ENCODE measurements around the gene GJB5.
A peak's percentile ranks its signal among the peaks of the same experiment; 100 is the strongest.

The GJB5 gene

GRCh38 chr1:34777519-34778321 lies 22.9 kb downstream of the GJB5 start:
- DNase-seq = no peak

DNA sequence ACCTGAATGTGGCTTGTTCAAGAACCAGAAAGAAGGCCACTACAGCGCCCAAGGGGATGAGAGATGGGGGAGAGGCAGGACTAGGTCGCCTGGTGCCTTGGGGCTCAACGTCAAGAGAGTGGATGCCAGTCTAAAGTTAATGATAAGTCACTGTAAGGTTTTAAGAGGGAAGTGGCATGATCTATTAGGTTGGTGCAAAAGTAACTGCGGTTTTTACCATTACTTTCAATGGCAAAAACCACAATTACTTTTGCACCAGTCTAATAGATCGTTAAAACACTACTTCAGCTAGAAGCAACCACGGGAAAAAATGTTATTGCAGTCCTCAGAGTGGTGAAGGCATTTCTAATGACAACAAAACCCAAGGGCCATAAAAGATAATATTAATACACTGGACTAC lies 23.5 kb downstream of the GJB5 start:
- no peak for DNase-seq

DNA sequence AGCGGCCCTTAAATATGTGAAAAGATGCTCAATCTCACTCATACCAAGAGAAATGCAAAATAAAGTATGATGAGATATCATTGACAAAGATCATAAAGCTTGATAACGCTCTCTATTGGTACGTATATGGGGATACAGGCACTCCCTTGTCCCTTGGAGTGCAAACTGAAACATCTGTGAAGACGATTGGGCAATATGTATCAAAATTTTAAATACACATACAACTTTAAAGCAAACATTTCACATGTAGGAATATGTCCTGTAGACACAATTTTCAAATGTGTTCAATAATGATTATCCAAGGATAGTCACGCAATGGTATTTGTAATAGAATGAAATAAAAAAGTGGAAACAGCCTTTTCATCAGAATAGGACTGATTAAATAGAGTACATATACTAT lies 24.2 kb downstream of the GJB5 start:
- DNase-seq = no peak

DNA sequence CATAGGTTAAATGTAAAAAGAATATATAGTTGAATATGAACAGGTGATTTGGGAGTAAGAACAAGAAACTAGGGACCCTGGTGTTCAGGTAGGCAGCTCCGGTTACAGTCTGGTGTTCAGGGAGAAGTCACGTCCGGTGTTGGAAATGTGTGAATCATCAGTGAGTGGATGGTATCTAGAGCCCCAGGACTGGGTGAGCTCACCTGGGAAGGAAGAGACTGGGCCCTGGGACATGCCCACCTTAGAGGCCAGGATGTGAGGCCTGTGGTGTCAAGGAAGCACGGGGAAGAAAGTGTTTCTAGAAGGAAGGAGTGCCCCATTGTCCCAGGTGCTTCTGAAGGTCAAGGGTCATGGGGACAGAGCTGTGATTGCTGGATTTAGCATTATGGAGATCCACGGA lies 24.7 kb downstream of the GJB5 start:
- no peak for DNase-seq

GRCh38 chr1:34779962-34780361 lies 25.1 kb downstream of the GJB5 start:
- DNase-seq = no peak

- DNase-seq = no peak
These were observed 25.7 kb downstream of the GJB5 start for GRCh38 chr1:34780528-34780927.

DNA sequence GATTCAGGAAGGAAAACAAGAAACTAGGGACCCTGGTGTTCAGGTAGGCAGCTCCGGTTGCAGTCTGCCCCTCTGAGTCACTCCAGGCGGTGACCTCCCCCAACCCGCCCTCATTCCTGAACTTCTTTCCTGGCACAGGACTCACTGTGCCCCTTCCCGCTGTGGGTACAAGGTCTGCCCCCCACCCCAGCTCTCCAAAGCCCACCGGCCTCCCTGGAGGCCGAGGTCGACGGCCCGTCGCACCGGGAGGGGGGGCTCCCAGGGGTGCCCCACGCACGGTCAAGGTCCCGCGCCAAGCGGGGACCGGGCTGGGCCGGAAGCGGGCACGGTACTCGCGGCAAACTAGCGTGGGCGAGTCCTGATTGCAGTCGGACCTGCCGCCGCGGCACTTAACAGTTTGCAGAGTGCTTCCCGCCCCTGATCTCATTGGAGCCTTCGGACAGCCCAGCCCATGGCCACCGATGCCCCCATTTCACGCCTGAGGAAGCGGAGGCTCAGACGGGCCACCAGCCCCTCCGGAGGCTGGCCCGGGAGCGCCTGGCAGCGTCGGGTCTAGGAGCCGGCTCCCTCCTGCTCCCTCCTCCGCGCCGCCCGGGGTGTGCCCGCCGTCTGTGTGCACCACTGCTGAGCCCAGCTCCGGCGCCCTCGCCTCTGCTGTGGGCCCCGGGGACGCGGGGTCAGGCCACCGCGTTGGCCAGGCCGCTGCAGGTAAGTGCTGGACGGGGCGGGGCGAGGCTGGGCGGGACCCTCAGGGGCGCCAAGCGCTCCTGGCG lies 26.4 kb downstream of the GJB5 start, which contains the start of gene GJB3:
TSS of gene GJB3 (plus strand) at position 144 of the 773 bp plus-strand sequence. CDS start 3,549 bp downstream, outside the sequence.
- DNase-seq = no peak

- no peak for DNase-seq
These were observed 27.1 kb downstream of the GJB5 start for GRCh38 chr1:34781844-34782391.

- DNase-seq = no peak
These were observed 29.9 kb downstream of the GJB5 start for GRCh38 chr1:34784751-34785221.

GRCh38 chr1:34785231-34785874 lies 30.5 kb downstream of the GJB5 start:
- DNase-seq = no peak

DNA sequence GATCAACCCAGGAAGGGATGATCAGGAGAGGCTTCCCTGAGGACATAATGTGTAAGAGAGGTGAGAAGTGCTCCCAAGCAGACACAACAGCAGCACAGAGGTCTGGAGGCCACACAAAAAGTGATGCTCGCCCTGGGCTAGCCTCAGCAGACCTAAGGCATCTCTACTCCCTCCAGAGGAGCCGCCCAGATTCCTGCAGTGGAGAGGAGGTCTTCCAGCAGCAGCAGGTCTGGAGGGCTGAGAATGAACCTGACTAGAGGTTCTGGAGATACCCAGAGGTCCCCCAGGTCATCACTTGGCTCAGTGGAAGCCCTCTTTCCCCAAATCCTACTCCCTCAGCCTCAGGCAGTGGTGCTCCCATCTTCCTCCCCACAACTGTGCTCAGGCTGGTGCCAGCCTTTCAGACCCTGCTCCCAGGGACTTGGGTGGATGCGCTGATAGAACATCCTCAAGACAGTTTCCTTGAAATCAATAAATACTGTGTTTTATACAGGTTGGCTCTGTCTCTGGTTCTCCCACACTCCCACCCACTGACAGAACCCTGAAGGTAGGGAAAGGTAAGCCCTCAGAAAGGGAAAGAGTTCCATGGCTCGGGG lies 31.1 kb downstream of the GJB5 start:
- no peak for DNase-seq

- peak; percentile 38 for DNase-seq
These were observed 31.9 kb downstream of the GJB5 start for GRCh38 chr1:34786521-34787325.

DNA sequence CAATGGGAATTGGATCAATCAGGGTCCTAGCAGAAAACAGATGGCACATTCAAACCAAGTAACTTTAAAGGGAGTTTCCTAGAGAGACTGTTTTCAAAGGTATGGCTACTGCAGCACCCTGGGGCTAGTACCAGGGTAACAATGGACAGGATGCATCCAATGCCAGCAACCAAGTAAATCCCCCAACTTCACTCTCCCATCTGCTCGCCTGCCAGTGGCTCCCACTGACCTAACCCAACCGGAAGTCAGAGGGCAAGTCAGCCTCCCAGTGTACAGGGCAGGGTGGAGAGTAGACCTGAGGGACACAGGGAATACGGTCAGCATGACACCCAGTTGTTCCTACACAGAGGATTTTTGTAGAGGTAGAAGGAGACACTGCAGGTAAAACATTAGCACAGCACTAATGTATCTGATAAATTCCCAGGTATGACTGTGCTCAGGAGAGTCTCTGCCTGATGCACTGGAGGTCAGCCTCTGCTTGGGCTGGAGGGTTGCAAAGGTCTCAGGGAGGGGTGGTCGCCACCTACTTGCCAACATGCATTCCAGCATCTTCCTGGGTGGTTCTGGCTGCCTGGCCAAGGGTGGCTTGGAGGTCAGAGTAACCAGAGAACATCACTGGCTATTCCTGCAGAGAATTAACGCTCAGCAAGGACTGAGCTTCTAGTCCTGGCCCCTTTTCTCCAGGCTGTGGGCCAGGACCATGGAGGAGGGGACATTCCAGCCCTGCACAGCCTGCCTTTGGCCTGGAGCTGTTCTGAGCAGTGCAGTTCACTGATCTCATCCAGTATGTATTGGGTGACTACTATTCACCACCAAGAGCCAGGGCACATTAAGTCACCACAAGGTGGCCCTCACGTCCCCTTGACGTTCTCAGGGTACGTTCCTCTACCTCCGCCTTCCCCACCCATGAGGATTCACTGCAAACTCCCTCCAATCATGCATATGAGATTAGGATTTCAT lies 32.9 kb downstream of the GJB5 start:
- DNase-seq = no peak

DNA sequence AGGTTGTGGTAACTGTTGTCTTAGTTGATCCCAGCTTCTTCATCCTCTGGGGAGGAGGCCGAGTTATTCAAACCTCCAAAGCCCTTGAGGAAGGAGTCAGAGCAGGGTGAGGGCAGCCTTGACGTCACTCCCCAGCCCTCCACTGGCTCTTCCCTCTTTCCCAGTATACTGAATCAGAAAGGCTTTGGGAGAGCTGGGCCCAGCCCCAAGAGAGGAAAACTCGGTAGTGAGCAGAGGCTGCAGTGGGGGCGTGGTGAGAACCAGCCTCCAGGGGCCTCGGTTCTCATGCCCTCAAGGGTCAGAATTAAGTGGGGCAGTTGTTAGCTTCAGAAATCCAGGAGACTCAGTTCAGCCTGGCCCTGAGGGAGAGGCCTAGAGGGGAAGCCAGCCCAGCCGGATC lies 36.1 kb downstream of the GJB5 start:
- no peak for DNase-seq

DNA sequence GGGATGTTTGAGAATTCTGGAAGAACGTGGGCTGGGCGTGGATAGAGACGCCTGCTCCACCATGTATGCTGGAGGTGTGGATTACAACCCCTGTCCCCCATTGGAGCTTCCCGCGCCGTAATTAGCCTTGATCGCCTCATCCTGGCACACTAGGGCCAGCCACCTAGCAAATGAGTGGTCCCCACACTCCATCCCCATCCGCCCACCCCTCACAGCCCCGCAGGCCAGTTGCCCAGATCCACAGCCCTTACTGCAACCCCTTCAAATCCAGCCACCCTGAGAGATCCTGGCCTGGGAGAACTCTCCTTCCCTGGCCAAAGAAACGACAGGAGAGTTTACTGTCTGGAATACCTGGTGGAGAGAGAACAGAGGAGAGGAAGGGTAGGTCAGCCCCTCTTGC lies 37.6 kb downstream of the GJB5 start:
- DNase-seq = no peak

DNA sequence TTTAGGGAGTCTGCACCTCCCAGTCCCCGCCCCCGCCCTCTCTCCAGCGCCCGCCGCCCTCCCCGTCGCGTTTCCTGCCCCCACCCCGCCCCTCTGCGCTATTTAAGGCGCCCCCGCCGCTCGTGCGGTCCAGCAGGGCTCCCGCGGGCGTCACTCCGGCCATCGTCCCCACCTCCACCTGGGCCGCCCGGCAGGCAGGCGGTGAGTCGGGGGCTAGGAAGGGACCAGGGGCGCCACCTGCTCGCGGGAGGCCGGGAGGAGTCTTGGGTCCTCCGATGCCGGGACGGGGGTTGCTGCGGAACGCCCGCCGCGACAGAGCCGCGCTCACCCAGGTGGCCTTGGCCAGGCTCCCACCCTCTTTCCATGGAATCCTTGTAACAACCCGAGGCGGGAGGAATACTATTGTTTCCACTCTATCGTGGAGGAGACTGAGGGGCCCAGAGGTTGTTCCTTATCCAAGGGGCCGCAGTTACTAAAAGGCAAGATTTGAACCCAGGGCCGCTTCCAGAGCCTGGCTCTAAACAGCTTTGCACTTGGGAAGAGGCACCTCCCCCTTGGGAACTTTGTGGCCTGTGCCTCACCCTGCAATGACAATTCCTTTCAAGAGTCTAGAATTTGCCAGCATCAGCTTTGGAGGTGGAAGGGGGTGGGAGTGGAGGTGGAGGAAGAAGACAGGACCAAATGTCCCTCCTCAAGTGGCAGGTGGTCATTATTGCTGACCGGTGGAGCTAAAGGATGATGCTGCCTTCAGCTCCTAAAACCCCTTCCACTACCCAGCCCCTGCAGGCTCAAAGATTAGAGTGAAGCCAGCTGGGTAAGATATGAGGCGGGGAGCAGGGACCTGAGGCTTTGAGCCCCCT lies 38.3 kb downstream of the GJB5 start, which contains the start of gene GJA4:
TSS of gene GJA4 (plus strand) at position 132 of the 860 bp plus-strand sequence. CDS start 1,215 bp downstream, outside the sequence.
- DNase-seq = no peak

DNA sequence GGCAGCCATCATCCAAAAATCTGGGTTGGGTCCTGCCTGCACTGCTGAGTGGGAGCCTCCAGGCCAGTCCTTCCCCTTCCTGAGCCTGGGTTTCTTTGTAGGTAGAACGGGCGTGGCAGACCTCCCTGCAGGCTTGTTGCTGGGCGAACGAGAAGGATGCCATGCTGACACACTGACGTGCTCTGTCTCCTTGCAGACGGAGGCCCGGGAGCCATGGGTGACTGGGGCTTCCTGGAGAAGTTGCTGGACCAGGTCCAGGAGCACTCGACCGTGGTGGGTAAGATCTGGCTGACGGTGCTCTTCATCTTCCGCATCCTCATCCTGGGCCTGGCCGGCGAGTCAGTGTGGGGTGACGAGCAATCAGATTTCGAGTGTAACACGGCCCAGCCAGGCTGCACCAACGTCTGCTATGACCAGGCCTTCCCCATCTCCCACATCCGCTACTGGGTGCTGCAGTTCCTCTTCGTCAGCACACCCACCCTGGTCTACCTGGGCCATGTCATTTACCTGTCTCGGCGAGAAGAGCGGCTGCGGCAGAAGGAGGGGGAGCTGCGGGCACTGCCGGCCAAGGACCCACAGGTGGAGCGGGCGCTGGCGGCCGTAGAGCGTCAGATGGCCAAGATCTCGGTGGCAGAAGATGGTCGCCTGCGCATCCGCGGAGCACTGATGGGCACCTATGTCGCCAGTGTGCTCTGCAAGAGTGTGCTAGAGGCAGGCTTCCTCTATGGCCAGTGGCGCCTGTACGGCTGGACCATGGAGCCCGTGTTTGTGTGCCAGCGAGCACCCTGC lies 39.3 kb downstream of the GJB5 start:
- DNase-seq = no peak

DNA sequence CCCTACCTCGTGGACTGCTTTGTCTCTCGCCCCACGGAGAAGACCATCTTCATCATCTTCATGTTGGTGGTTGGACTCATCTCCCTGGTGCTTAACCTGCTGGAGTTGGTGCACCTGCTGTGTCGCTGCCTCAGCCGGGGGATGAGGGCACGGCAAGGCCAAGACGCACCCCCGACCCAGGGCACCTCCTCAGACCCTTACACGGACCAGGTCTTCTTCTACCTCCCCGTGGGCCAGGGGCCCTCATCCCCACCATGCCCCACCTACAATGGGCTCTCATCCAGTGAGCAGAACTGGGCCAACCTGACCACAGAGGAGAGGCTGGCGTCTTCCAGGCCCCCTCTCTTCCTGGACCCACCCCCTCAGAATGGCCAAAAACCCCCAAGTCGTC lies 39.9 kb downstream of the GJB5 start:
- no peak for DNase-seq

- no peak for DNase-seq
These were observed 41.1 kb downstream of the GJB5 start for GRCh38 chr1:34795916-34796315.

Measured in CD4-positive, alpha-beta T cell treated with Interleukin-15 for 1 hour (primary cell).